Smooth muscle cell (in vitro differentiated cells): ENCODE results near the gene LTK. TPM values are rescaled to one million over a fixed set of nuclear protein-coding genes. Genes with fewer than 3 reads are reported as not detected.

Source experiments
- DNase-seq: peaks from one replicate; lab custom pipeline; 2025; ENCODE audit not compliant: unreplicated experiment; lab: John Stamatoyannopoulos, UW
- H2AFZ ChIP-seq: fragments of 200-600 bp; sonication (generic); 2 replicates; pipeline ENCODE4 v1.6.0; 2016; ENCODE audit warnings: antibody characterized with exemption, low read depth, mild to moderate bottlenecking
- H3F3A ChIP-seq: fragments of 200-600 bp; sonication (generic); 2 replicates; pipeline ENCODE4 v1.6.0; 2017; ENCODE audit warnings: antibody characterized with exemption, low read depth
- H3K27ac ChIP-seq: fragments of 200-600 bp; sonication (generic); 2 replicates; pipeline ENCODE4 v1.5.1; 2016; ENCODE audit warnings: low read depth, mild to moderate bottlenecking
- H3K27me3 ChIP-seq: fragments of 200-600 bp; sonication (generic); 2 replicates; pipeline ENCODE4 v1.6.1; 2016; ENCODE audit warnings: low read depth, mild to moderate bottlenecking
- H3K36me3 ChIP-seq: fragments of 200-600 bp; sonication (generic); 2 replicates; pipeline ENCODE4 v1.5.1; 2016; ENCODE audit warnings: low read depth
- H3K4me1 ChIP-seq: fragments of 200-600 bp; sonication (generic); 2 replicates; pipeline ENCODE4 v1.5.1; 2016; ENCODE audit warnings: low read depth
- H3K4me2 ChIP-seq: fragments of 200-600 bp; sonication (generic); 2 replicates; pipeline ENCODE4 v1.6.0; 2016; ENCODE audit warnings: mild to moderate bottlenecking
- H3K4me3 ChIP-seq: fragments of 200-600 bp; sonication (generic); 2 replicates; pipeline ENCODE4 v1.5.1; 2016; ENCODE audit warnings: mild to moderate bottlenecking
- H3K79me2 ChIP-seq: fragments of 200-600 bp; sonication (generic); 2 replicates; pipeline ENCODE4 v1.6.0; 2016; ENCODE audit warnings: low read depth, mild to moderate bottlenecking
- H3K9ac ChIP-seq: fragments of 200-600 bp; sonication (generic); 2 replicates; pipeline ENCODE4 v1.6.0; 2016; ENCODE audit warnings: low read depth
- H3K9me3 ChIP-seq: fragments of 200-600 bp; sonication (generic); replicated peaks from 2 replicates; pipeline ENCODE4 v1.5.1; 2016; ENCODE audit warnings: low read depth
- H4K20me1 ChIP-seq: fragments of 200-600 bp; sonication (generic); 2 replicates; pipeline ENCODE4 v1.6.0; 2016; ENCODE audit warnings: low read depth
- CTCF ChIP-seq: fragments of 200-600 bp; sonication (generic); IDR thresholded peaks from 2 replicates; pipeline ENCODE4 v1.5.1; 2017; ENCODE audit warnings: borderline replicate concordance, mild to moderate bottlenecking, antibody characterized with exemption; ENCODE audit not compliant: insufficient read depth, poor library complexity, severe bottlenecking
- WGBS: methylation state at CpG from one replicate; pipeline ENCODE4 v1.1.7; 2016; ENCODE audit warnings: low lambda C conversion rate; 5-methylcytosine and 5-hydroxymethylcytosine counted together
- polyA plus RNA-seq: library from polyadenylated mRNA; unstranded; fragments of >200 nt; fragmentation: Nextera tagmentation; extraction: Ambion mirVana; gene quantifications from 2 replicates; pipeline ENCODE4 v1.2.1, GENCODE V29; 2016
- total RNA-seq: library from RNA; depleted of rRNA; stranded (reverse); fragments of >200 nt; gene quantifications from 2 replicates; pipeline ENCODE4 v1.2.3, GENCODE V29; 2014

Gene LTK
- total and polyA plus RNA-seq, 2 experiments from 2014 or later, result 1.2 to 1.6 TPM

DNA sequence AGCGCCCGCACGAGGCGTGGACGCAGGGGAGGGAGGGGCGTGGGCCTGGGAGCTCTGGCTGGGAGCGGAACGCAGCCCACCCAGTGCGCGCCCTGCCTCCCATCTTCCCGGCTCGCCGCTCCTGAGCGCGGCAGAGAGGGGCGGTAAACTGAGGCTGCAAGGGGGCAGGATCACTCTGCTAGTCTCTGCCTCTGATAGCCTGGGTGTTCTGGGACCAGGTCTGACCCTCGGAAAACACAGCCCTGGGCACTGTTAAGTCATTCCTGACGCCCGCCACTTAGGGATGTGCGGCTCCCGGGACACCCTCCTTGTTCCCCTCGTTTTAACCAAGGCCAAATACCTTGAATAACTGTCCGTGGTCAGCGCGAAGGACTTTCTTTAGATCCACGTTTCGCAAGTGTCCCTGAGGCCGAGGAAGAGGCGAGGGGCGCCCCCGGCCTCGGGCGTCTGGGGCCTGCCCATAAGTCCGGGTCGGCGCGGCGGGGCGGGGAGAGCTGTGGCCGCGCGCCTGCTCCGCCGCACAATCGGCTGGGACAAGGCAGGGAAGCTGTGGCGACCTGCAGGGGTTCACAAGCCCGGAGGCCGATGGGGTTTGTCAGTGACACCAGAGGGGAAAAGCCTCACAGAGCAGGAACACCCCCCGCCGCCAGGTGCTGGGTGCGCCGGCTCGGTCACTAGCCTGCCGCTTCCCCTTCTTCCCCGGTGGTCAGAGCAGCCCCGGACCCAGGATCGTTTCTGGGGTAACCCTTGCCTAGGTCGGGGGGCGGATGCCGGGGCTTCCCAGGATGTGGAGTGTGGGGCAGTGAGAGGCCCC is 18.5 kb downstream of the LTK start:
- H3K79me2 ChIP-seq, result no peaks in the 10 kb centered on the region
- peaks cover 62% of the 10 kb centered on the region for H3K27me3 ChIP-seq
- H3K4me1 ChIP-seq, result peaks cover 22% of the 10 kb centered on the region
- peaks cover 13% of the 10 kb centered on the region for H3F3A ChIP-seq
- no peaks in the 10 kb centered on the region for H3K9me3 ChIP-seq
- H3K36me3 ChIP-seq, result no peaks in the 10 kb centered on the region
- 3% methylated on average over 50 of the region's 60 CpGs for WGBS
- H2AFZ ChIP-seq, result no peak overlapping the region
- no peak overlapping the region for H3K9ac ChIP-seq
- no peak for TF ChIP-seq CTCF
- H3K4me2 ChIP-seq, result peak overlapping the region; percentile 91
- DNase-seq, result no peak
- peak overlapping the region; percentile 56 for H3K4me3 ChIP-seq
- no peaks in the 10 kb centered on the region for H4K20me1 ChIP-seq
- H3K27ac ChIP-seq, result no peak overlapping the region

GRCh38 chr15:41494190-41494921 is 19.3 kb downstream of the LTK start:
- Histone ChIP-seq H4K20me1 (no peaks in the 10 kb centered on the region), H3K9ac (no peak overlapping the region), H2AFZ (no peak overlapping the region), H3K4me2 (peak overlapping the region; percentile 91), H3K27ac (no peak overlapping the region), H3F3A (peaks cover 13% of the 10 kb centered on the region), H3K4me3 (peak overlapping the region; percentile 56), H3K27me3 (peaks cover 55% of the 10 kb centered on the region), H3K36me3 (no peaks in the 10 kb centered on the region), H3K4me1 (peaks cover 22% of the 10 kb centered on the region), H3K79me2 (no peaks in the 10 kb centered on the region), H3K9me3 (no peaks in the 10 kb centered on the region)
- TF ChIP-seq CTCF, result no peak
- WGBS, result 4% methylated on average over 57 of the region's 77 CpGs
- no peak for DNase-seq

- Histone ChIP-seq H3K9ac (no peak overlapping the region), H2AFZ (no peak overlapping the region)
- no peak for TF ChIP-seq CTCF
These were observed 19.8 kb downstream of the LTK start for GRCh38 chr15:41493902-41494189.

More at GRCh38 chr15:41493902-41494189, 19.8 kb downstream of the LTK start:
- peak overlapping the region; percentile 56 for H3K4me3 ChIP-seq
- H3F3A ChIP-seq, result peaks cover 13% of the 10 kb centered on the region
- H4K20me1 ChIP-seq, result no peaks in the 10 kb centered on the region
- peaks cover 22% of the 10 kb centered on the region for H3K4me1 ChIP-seq
- H3K9me3 ChIP-seq, result no peaks in the 10 kb centered on the region
- WGBS, result 2% methylated on average over 18 of the region's 41 CpGs
- no peaks in the 10 kb centered on the region for H3K79me2 ChIP-seq
- peaks cover 49% of the 10 kb centered on the region for H3K27me3 ChIP-seq
- peak overlapping the region; percentile 91 for H3K4me2 ChIP-seq
- DNase-seq, result no peak
- H3K27ac ChIP-seq, result no peak overlapping the region
- no peaks in the 10 kb centered on the region for H3K36me3 ChIP-seq
